CD4-positive, alpha-beta T cell treated with Interleukin-2 at 100 ng/mL for 4 hours (primary cell): Measurements from ENCODE around the gene DECR2.
"Not testable (repeated sequence)": the region's sequence is repeated elsewhere in the genome, so short reads cannot be mapped to it uniquely, and the experiment has no call there.

Experiments used
- DNase-seq: peaks from one replicate; pipeline ENCODE4 v3.0.0-alpha.2; 2020; ENCODE audit warnings: low spot score

The DECR2 gene

GRCh38 chr16:400061-400591, 1.6 kb upstream of the DECR2 start:
- no peak for DNase-seq

- no peak for DNase-seq
Measured at GRCh38 chr16:404971-405486, 3.3 kb downstream of the DECR2 start.

- DNase-seq: no peak
Measured at GRCh38 chr16:405548-406506, 4.1 kb downstream of the DECR2 start.

GRCh38 chr16:407253-407652, 5.6 kb downstream of the DECR2 start:
- DNase-seq: no peak

GRCh38 chr16:410516-411178, 9.0 kb downstream of the DECR2 start:
- no peak for DNase-seq

- DNase-seq: no peak
Measured at GRCh38 chr16:411576-412265, 10.0 kb downstream of the DECR2 start.

- no peak for DNase-seq
Measured at GRCh38 chr16:414395-415169, 12.9 kb downstream of the DECR2 start.

- not testable (repeated sequence) for DNase-seq
Measured at GRCh38 chr16:415170-415498, 13.4 kb downstream of the DECR2 start.

GRCh38 chr16:422179-422578, 20.5 kb downstream of the DECR2 start:
- not testable (repeated sequence) for DNase-seq

- no peak for DNase-seq
Measured at GRCh38 chr16:424033-424622, 22.4 kb downstream of the DECR2 start.

GRCh38 chr16:424623-425081, 23.0 kb downstream of the DECR2 start:
- DNase-seq: no peak

GRCh38 chr16:425082-425718, 23.5 kb downstream of the DECR2 start, which contains the start of gene RAB11FIP3:
Gene RAB11FIP3, plus strand, starts transcription at chr16:425649. Its CDS starts 358 bp downstream, at chr16:426007.
- DNase-seq: peak; percentile 85

GRCh38 chr16:425740-426114, 24.0 kb downstream of the DECR2 start:
- no peak for DNase-seq

GRCh38 chr16:426115-426905, 24.6 kb downstream of the DECR2 start:
- no peak for DNase-seq

GRCh38 chr16:426906-427249, 25.2 kb downstream of the DECR2 start:
- no peak for DNase-seq

GRCh38 chr16:427250-427649, 25.6 kb downstream of the DECR2 start:
- DNase-seq: no peak

- no peak for DNase-seq
Measured at GRCh38 chr16:430904-431303, 29.2 kb downstream of the DECR2 start.

- DNase-seq: no peak
Measured at GRCh38 chr16:440627-441026, 38.9 kb downstream of the DECR2 start.

- no peak for DNase-seq
Measured at GRCh38 chr16:441447-441846, 39.8 kb downstream of the DECR2 start.

GRCh38 chr16:442976-443375, 41.3 kb downstream of the DECR2 start:
- no peak for DNase-seq
